Neuronal stem cell (in vitro differentiated cells): ENCODE measurements around the gene SEC23IP.
"Not testable (repeated sequence)": the region's sequence is repeated elsewhere in the genome, so short reads cannot be mapped to it uniquely, and the experiment has no call there.

Experiments used
- DNase-seq: peaks from one replicate; pipeline ENCODE4 v3.0.0-alpha.2; 2013; ENCODE audit warnings: low spot score
- H2AFZ ChIP-seq: one replicate; pipeline ENCODE4 v1.6.1; 2013; ENCODE audit warnings: mild to moderate bottlenecking, low read length, inconsistent platforms
- H2AK5ac ChIP-seq: 2 replicates; pipeline ENCODE4 v1.6.1; 2013; ENCODE audit warnings: low read depth, mild to moderate bottlenecking, inconsistent platforms, low read length, moderate library complexity, mixed read lengths
- H2BK120ac ChIP-seq: 2 replicates; pipeline ENCODE4 v1.6.1; 2013; ENCODE audit warnings: low read depth, mild to moderate bottlenecking, inconsistent platforms, low read length, moderate library complexity, mixed read lengths
- H2BK12ac ChIP-seq: one replicate; pipeline ENCODE4 v1.6.1; 2013; ENCODE audit warnings: low read length, inconsistent platforms
- H2BK15ac ChIP-seq: 2 replicates; pipeline ENCODE4 v1.6.1; 2013; ENCODE audit warnings: mild to moderate bottlenecking, low read length, inconsistent platforms, mixed read lengths
- H2BK5ac ChIP-seq: one replicate; pipeline ENCODE4 v1.6.1; 2013; ENCODE audit warnings: inconsistent platforms, mild to moderate bottlenecking, low read length, moderate library complexity
- H3K14ac ChIP-seq: one replicate; pipeline ENCODE4 v1.6.1; 2013; ENCODE audit warnings: low read length, inconsistent platforms
- H3K18ac ChIP-seq: 2 replicates; pipeline ENCODE4 v1.6.1; 2013; ENCODE audit warnings: low read length, inconsistent platforms
- H3K23ac ChIP-seq: 2 replicates; pipeline ENCODE4 v1.6.1; 2013; ENCODE audit warnings: low read depth, mild to moderate bottlenecking, mixed read lengths, low read length, inconsistent platforms; ENCODE audit not compliant: poor library complexity
- H3K27ac ChIP-seq: replicated peaks from 3 replicates; pipeline ENCODE4 v1.5.1; 2013; ENCODE audit warnings: low read length, inconsistent platforms
- H3K27me3 ChIP-seq, 3 experiments: 2 replicates each; pipeline ENCODE4 v1.6.1; 2013; ENCODE audit warnings: low read length in 3 of 3, mild to moderate bottlenecking in 2 of 3, inconsistent platforms in 1 of 3, low read depth in 1 of 3, mixed read lengths in 1 of 3, moderate library complexity in 1 of 3; ENCODE audit not compliant: control insufficient read depth in 3 of 3, insufficient read depth in 3 of 3
- H3K36me3 ChIP-seq, 2 donors: replicated peaks in 1 of 2; 2 replicates each; pipeline ENCODE4 v1.6.1; 2013; ENCODE audit warnings: low read length in 2 of 2; ENCODE audit not compliant: control insufficient read depth in 2 of 2, insufficient read depth in 2 of 2
- H3K4ac ChIP-seq: 2 replicates; pipeline ENCODE4 v1.6.1; 2013; ENCODE audit warnings: inconsistent platforms, mild to moderate bottlenecking, low read length, moderate library complexity
- H3K4me1 ChIP-seq, 2 donors: 1 replicate in 1 of 2; 2 replicates in 1 of 2; pipeline ENCODE4 v1.6.1; 2013; ENCODE audit warnings: low read length in 2 of 2, low read depth in 1 of 2; ENCODE audit not compliant: control insufficient read depth in 2 of 2, insufficient read depth in 1 of 2
- H3K4me2 ChIP-seq: one replicate; pipeline ENCODE4 v1.6.1; 2013; ENCODE audit warnings: mild to moderate bottlenecking, low read length, inconsistent platforms; ENCODE audit not compliant: insufficient read depth, poor library complexity, severe bottlenecking
- H3K4me3 ChIP-seq, 2 donors: 2 replicates each; pipeline ENCODE4 v1.5.1; 2013; ENCODE audit warnings: low read length in 2 of 2, mild to moderate bottlenecking in 2 of 2, inconsistent platforms in 1 of 2, moderate library complexity in 1 of 2
- H3K79me1 ChIP-seq: one replicate; pipeline ENCODE4 v1.6.1; 2013; ENCODE audit warnings: low read depth, mild to moderate bottlenecking, inconsistent platforms, low read length, moderate library complexity
- H3K9ac ChIP-seq: one replicate; pipeline ENCODE4 v1.6.1; 2013; ENCODE audit warnings: mild to moderate bottlenecking, low read depth, low read length, inconsistent platforms; ENCODE audit not compliant: poor library complexity
- H3K9me3 ChIP-seq, 2 donors: replicated peaks in 1 of 2; 2 replicates each; pipeline versions ENCODE3 to v1.6.1; 2013; ENCODE audit warnings: low read length in 2 of 2, mild to moderate bottlenecking in 2 of 2, inconsistent platforms in 1 of 2, low read depth in 1 of 2, mixed read lengths in 1 of 2, moderate library complexity in 1 of 2; ENCODE audit not compliant: control insufficient read depth in 2 of 2, insufficient read depth in 1 of 2
- H4K8ac ChIP-seq: one replicate; pipeline ENCODE4 v1.6.1; 2013; ENCODE audit warnings: low read depth, mild to moderate bottlenecking, inconsistent platforms, low read length, moderate library complexity
- H4K91ac ChIP-seq: one replicate; pipeline ENCODE4 v1.6.1; 2013; ENCODE audit warnings: low read length, low read depth, mild to moderate bottlenecking, inconsistent platforms; ENCODE audit not compliant: poor library complexity
- WGBS, 2 donors: extraction: QIAGEN DNeasy Blood & Tissue Kit; methylation state at CpG; one replicate each; pipeline ENCODE4 v1.1.7; 2013; ENCODE audit warnings: missing lambda C conversion rate in 2 of 2, mixed read lengths in 1 of 2; ENCODE audit not compliant: insufficient read length in 2 of 2, insufficient replicate concordance in 1 of 2; ENCODE audit errors: extremely low coverage in 2 of 2; 5-methylcytosine and 5-hydroxymethylcytosine counted together

Gene SEC23IP

DNA sequence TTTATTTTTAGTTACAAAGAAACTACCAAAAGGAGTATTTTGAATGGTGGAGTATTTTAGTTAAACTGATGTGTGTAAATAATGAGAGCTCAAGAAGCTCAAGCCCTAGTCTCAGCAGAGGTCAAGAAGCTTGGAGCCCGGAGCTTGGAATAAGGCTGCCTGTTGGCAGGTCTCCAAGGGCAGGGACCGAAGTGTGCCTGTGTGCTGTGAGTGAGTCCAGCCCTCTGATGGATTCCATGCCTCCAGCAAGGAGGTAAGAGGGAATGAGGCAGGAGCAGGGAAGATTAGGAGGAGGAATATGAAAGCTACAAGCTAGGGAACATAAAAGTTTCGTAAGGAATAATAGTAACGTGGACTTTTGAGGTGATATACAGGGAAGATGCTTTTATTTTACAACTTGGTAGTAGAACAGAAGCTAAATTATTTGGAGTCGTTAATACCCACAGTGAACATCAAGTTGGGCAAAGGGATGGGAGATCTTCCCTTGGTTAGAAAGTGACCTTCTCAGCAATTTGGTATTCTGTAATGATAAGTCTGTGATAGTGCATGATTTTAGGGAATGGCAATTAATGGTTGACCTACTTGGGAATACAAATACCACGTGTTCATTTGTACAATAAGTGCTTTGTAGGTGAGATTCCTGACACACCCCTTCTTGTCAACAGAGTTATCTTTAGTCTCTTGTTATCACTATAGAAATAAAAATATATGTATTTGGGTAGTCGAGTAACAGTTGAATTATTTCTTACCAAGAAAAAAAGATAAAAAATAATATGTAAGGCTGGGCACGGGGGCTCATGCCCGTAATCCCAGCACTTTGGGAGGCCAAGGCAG is 4.6 kb downstream of the SEC23IP start:
- H3K9me3 ChIP-seq, result no peaks in the 10 kb centered on the region
- no peak overlapping the region for H3K14ac ChIP-seq
- H2AK5ac ChIP-seq, result no peak overlapping the region
- H3K4me3 ChIP-seq, result no peak overlapping the region
- H3K23ac ChIP-seq, result no peak overlapping the region
- no peak overlapping the region for H3K4ac ChIP-seq
- peaks cover 13% of the 10 kb centered on the region for H3K79me1 ChIP-seq
- peaks cover 4 to 5% of the 10 kb centered on the region in 2 donors for H3K4me1 ChIP-seq
- no peak for DNase-seq
- H2BK15ac ChIP-seq, result no peak overlapping the region
- no peak overlapping the region for H2BK120ac ChIP-seq
- no peaks in the 10 kb centered on the region for H3K27me3 ChIP-seq
- no peak overlapping the region for H3K4me2 ChIP-seq
- H3K18ac ChIP-seq, result no peak overlapping the region
- H2AFZ ChIP-seq, result no peak overlapping the region
- no peak overlapping the region for H2BK12ac ChIP-seq
- no peak overlapping the region for H3K27ac ChIP-seq
- no peak overlapping the region for H2BK5ac ChIP-seq
- H3K36me3 ChIP-seq, result peaks cover 11 to 60% of the 10 kb centered on the region in 2 donors
- H3K9ac ChIP-seq, result no peak overlapping the region
- no peak overlapping the region for H4K91ac ChIP-seq
- H4K8ac ChIP-seq, result no peak overlapping the region
- 100% methylated on average over 2 of the region's 9 CpGs; no CpG with 5 or more reads in 1 of the 2 donors for WGBS, 2 donors

DNA sequence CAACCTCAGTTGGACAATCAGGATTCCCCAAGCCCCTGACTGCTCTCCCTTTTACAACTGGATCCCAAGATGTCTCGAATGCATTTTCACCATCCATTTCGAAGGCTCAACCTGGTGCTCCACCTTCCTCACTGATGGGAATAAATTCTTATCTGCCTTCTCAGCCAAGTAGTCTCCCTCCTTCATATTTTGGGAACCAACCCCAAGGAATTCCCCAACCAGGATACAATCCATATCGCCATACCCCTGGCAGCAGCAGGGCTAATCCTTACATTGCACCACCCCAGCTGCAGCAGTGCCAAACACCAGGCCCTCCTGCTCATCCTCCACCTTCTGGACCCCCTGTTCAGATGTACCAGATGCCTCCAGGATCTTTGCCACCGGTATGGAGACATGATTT is 6.0 kb downstream of the SEC23IP start:
- Histone ChIP-seq H3K79me1 (peaks cover 7% of the 10 kb centered on the region), H2BK5ac (no peak overlapping the region), H3K4me3 (no peak overlapping the region), H4K91ac (no peak overlapping the region), H4K8ac (no peak overlapping the region), H3K27ac (no peak overlapping the region), H2BK12ac (no peak overlapping the region), H3K36me3 (peaks cover 14 to 74% of the 10 kb centered on the region in 2 donors), H3K9me3 (peaks cover 0 to 2% of the 10 kb centered on the region in 2 donors), H2BK120ac (no peak overlapping the region), H3K4ac (no peak overlapping the region), H3K4me1 (peaks cover 2 to 4% of the 10 kb centered on the region in 2 donors), H2AK5ac (no peak overlapping the region), H2AFZ (no peak overlapping the region), H3K9ac (no peak overlapping the region), H3K18ac (no peak overlapping the region), H2BK15ac (no peak overlapping the region), H3K14ac (no peak overlapping the region), H3K23ac (no peak overlapping the region), H3K27me3 (no peaks in the 10 kb centered on the region), H3K4me2 (no peak overlapping the region)
- WGBS, 2 donors, result no CpG with 5 or more reads among the region's 4 CpGs
- no peak for DNase-seq

DNA sequence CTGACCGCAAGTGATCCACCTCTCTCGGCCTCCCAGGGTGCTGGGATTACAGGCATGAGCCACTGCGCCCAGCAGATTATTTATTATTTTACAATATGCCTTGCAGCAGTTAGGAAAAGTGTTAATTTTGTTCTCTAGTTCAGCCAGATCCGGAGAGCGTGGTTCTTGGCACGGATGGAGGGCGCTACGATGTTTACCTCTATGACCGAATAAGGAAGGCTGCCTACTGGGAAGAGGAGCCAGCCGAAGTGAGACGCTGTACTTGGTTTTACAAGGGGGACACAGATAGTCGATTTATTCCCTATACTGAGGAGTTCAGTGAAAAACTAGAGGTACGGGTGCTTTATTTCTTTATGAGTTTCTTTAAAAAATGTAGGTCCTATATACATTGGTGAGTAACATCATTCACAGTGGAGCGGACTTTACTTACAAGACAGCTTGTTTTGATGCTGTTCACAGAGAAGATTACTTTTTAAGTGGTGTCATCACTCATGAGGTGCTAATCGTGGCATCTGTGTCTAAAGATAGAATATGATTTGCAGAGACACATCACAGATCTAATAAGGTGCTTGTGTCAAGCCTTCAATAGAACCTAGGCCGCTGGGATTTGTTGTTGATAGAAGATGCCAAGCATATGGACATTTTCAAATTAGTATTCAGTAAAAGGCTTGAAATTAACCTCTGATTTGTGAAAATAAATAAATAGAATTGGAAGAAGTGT is 11.6 kb downstream of the SEC23IP start:
- Histone ChIP-seq H3K23ac (no peak overlapping the region), H3K14ac (no peak overlapping the region), H3K9ac (no peak overlapping the region), H3K9me3 (peaks cover 0 to 2% of the 10 kb centered on the region in 2 donors), H4K91ac (no peak overlapping the region), H3K27ac (no peak overlapping the region), H2BK5ac (no peak overlapping the region), H2BK120ac (no peak overlapping the region), H3K79me1 (no peaks in the 10 kb centered on the region), H2BK12ac (no peak overlapping the region), H3K36me3 (peaks cover 17 to 97% of the 10 kb centered on the region in 2 donors), H3K4me1 (no peaks in the 10 kb centered on the region), H3K18ac (no peak overlapping the region), H3K4me2 (no peak overlapping the region), H2BK15ac (no peak overlapping the region), H3K4me3 (no peak overlapping the region), H3K4ac (no peak overlapping the region), H2AFZ (no peak overlapping the region), H3K27me3 (no peaks in the 10 kb centered on the region), H2AK5ac (no peak overlapping the region), H4K8ac (no peak overlapping the region)
- no CpG with 5 or more reads among the region's 16 CpGs for WGBS, 2 donors
- no peak for DNase-seq

DNA sequence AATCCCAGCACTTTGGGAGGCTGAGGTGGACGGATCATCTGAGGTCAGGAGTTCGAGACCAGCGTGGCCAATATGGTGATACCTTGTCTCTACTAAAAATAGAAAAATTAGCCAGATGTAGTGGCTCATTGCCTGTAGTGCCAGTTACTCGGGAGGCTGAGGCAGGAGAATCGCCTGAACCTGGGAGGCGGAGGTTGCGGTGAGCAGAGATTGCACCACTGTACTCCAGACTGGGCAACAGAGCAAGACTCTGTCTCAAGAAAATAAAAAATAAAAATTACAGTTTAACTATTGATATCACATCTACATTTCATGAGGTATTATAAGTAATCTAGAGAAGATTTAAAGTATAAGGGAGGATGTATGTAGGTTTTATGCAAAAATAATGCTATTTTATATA is 15.2 kb downstream of the SEC23IP start:
- H3K36me3 ChIP-seq, result peaks cover 21 to 97% of the 10 kb centered on the region in 2 donors
- H3K27me3 ChIP-seq, H4K91ac ChIP-seq, H3K18ac ChIP-seq, H3K4me2 ChIP-seq, H3K14ac ChIP-seq, H3K79me1 ChIP-seq, H2BK12ac ChIP-seq, H4K8ac ChIP-seq, H3K4me1 ChIP-seq, DNase-seq, H3K4ac ChIP-seq, H3K9me3 ChIP-seq, H3K4me3 ChIP-seq, H2BK120ac ChIP-seq, H3K23ac ChIP-seq, H3K9ac ChIP-seq, H2AK5ac ChIP-seq, H2BK5ac ChIP-seq, H2BK15ac ChIP-seq, H2AFZ ChIP-seq, H3K27ac ChIP-seq: not testable (repeated sequence)
- no CpG with 5 or more reads among the region's 7 CpGs for WGBS, 2 donors
